T-helper 1 cell treated with Interleukin-12 subunit alpha and Interleukin-12 subunit beta and Interleukin-4 antibody, amounts not matched to agents 30 μg/mL and 1 μg/mL, for 36 hours (primary cell): ENCODE data around the gene HECW1.

Source experiments
- H3K27ac Mint-ChIP-seq: one replicate; pipeline ENCODE4 v1.8.0; 2021; ENCODE audit warnings: mild to moderate bottlenecking, mixed read lengths
- H3K27me3 Mint-ChIP-seq: one replicate; pipeline ENCODE4 v1.8.0; 2021; ENCODE audit warnings: low read depth, mixed read lengths
- H3K36me3 Mint-ChIP-seq: one replicate; pipeline ENCODE4 v1.8.0; 2021; ENCODE audit warnings: low read depth, mixed read lengths
- H3K4me1 Mint-ChIP-seq: one replicate; pipeline ENCODE4 v1.8.0; 2021; ENCODE audit warnings: low read depth, mixed read lengths
- H3K4me3 Mint-ChIP-seq: one replicate; pipeline ENCODE4 v1.8.0; 2021; ENCODE audit warnings: mild to moderate bottlenecking, moderate library complexity, mixed read lengths
- H3K9me3 Mint-ChIP-seq: one replicate; pipeline ENCODE4 v1.8.0; 2021; ENCODE audit warnings: mixed read lengths

The HECW1 gene

DNA sequence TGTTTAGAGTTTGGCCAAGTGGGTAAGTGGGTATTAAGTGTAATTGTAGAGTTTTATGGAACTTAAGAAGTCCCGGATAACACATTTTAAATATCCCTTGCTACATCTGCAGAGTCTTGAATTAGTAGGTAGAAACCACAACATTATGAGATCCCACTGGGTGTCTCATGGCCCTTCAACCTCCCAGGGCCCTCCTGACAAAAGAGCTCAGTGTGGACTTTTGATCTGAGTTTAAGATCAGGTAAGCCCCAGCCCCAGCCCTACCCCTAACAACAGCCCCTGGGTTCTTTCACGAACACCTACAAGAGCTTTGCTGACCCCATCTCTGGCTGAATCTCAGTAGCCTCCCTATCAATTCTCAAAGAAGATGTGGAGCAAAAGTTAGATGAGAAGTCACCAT, 405.0 kb downstream of the HECW1 start:
- peaks cover 12% of the 10 kb centered on the region for H3K4me1 Mint-ChIP-seq
- no peak overlapping the region for H3K27ac Mint-ChIP-seq
- H3K27me3 Mint-ChIP-seq, result peaks cover 5% of the 10 kb centered on the region
- no peaks in the 10 kb centered on the region for H3K36me3 Mint-ChIP-seq
- no peaks in the 10 kb centered on the region for H3K9me3 Mint-ChIP-seq
- H3K4me3 Mint-ChIP-seq, result no peak overlapping the region

DNA sequence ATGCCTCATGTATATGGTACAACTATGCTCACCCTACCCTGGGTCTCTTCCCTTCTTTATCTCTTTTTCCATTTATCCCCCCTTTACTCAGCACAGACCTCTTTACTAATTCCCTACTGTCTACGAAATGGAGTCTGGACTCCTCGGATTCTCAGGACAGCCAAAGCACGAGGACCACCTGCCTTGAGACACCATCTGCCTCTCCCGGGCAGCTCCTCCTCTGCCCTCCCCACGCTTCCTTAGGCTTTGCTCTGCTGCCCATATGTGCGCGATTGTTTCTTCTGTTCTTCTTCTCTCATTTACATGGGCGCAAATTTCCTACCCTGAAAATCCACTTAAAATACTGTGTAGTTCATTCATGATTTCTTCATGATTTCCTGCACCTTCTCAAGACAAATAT, 407.8 kb downstream of the HECW1 start:
- Mint-ChIP-seq H3K4me1 (peaks cover 4% of the 10 kb centered on the region), H3K4me3 (no peak overlapping the region), H3K27ac (no peak overlapping the region), H3K36me3 (no peaks in the 10 kb centered on the region), H3K27me3 (peaks cover 2% of the 10 kb centered on the region), H3K9me3 (no peaks in the 10 kb centered on the region)

DNA sequence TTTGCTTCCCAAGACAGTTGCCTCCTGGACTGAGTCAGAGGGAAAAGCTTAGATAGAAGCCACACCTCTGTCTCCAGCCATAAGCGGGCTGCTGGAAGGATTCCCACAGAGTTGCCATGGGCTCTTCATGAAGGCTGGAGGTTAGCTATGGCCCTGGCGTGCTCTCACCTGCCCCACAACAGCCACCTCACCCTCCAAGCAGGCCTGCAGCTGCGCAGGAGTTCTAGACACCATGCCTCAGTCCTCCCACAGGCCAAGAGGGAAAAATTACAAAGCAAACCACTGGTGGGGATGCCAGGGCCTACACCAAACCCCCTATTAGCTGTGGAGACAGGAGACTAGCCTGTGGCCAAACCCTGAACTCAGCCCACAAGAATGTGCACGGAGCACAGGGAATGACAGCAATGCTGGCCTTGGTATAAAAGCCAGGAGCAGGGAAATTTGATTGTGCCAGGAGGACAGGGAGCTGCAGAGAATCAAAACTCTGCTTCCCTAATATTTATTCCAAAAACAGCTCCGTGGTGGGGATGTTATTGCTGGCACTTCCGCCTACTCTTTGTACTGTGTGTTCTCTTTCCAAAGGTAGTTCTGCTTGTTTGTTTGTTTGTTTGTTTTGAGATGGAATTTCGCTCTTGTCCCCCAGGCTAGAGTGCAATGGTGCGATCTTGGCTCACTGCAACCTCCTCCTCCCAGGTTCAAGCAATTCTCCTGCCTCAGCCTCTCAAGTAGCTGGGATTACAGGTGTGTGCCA, 410.1 kb downstream of the HECW1 start:
- H3K27ac Mint-ChIP-seq, result no peak overlapping the region
- no peak overlapping the region for H3K4me3 Mint-ChIP-seq
- no peaks in the 10 kb centered on the region for H3K4me1 Mint-ChIP-seq
- H3K36me3 Mint-ChIP-seq, result no peaks in the 10 kb centered on the region
- H3K27me3 Mint-ChIP-seq, result peaks cover 7% of the 10 kb centered on the region
- no peaks in the 10 kb centered on the region for H3K9me3 Mint-ChIP-seq

- no peaks in the 10 kb centered on the region for H3K4me1 Mint-ChIP-seq
- no peaks in the 10 kb centered on the region for H3K36me3 Mint-ChIP-seq
- no peaks in the 10 kb centered on the region for H3K9me3 Mint-ChIP-seq
- H3K4me3 Mint-ChIP-seq, result no peak overlapping the region
- peaks cover 7% of the 10 kb centered on the region for H3K27me3 Mint-ChIP-seq
- no peak overlapping the region for H3K27ac Mint-ChIP-seq
Observed at GRCh38 chr7:43528576-43529354, 416.3 kb downstream of the HECW1 start.

GRCh38 chr7:43530553-43531410, 418.3 kb downstream of the HECW1 start:
- H3K4me1 Mint-ChIP-seq, result no peaks in the 10 kb centered on the region
- no peaks in the 10 kb centered on the region for H3K27me3 Mint-ChIP-seq
- H3K27ac Mint-ChIP-seq, result no peak overlapping the region
- H3K36me3 Mint-ChIP-seq, result no peaks in the 10 kb centered on the region
- no peaks in the 10 kb centered on the region for H3K9me3 Mint-ChIP-seq
- no peak overlapping the region for H3K4me3 Mint-ChIP-seq

DNA sequence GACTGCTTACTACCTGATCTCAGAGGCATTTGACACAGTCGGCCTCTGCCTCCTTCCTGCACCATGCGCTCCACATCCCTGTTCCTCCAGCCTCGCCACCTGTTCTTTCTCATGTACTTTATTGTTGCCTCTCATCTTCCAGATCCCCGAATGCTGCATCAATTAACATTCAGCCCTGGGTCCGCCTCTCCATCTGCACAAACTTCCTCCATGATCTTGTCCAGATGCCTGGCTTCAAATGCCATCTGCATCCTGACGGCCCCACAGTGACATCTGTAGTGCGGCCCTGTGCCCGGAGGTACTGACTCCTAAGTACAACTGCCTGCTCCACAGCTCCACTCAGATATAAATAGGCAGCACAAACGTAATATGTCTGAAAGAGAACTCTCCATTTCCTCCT, 419.3 kb downstream of the HECW1 start:
- no peak overlapping the region for H3K27ac Mint-ChIP-seq
- no peaks in the 10 kb centered on the region for H3K27me3 Mint-ChIP-seq
- no peak overlapping the region for H3K4me3 Mint-ChIP-seq
- no peaks in the 10 kb centered on the region for H3K9me3 Mint-ChIP-seq
- no peaks in the 10 kb centered on the region for H3K36me3 Mint-ChIP-seq
- H3K4me1 Mint-ChIP-seq, result no peaks in the 10 kb centered on the region

GRCh38 chr7:43533801-43534479, 421.5 kb downstream of the HECW1 start:
- Mint-ChIP-seq H3K27ac (no peak overlapping the region), H3K9me3 (no peaks in the 10 kb centered on the region), H3K4me1 (no peaks in the 10 kb centered on the region), H3K4me3 (no peak overlapping the region), H3K27me3 (peaks cover 4% of the 10 kb centered on the region), H3K36me3 (no peaks in the 10 kb centered on the region)

DNA sequence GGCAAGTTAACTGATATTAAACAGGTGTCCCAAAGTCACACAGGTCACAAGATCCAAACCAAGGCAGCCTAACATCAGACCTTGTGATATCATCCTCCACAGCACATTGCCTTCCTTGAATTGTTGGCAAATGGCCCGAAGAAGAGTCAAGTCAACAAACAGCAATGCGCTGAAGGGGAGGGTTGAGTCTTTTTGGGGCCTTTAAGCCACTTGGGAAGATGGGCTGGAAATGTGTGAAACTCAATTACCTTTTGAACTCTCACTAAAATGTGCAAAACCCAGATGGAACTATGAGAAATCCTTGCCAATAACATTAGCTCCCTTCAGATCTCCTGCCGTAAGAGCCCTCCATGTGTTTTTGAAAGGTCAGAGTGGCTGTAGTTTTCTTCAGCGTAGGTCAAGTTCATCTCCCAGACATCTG, 422.6 kb downstream of the HECW1 start:
- no peaks in the 10 kb centered on the region for H3K9me3 Mint-ChIP-seq
- no peak overlapping the region for H3K4me3 Mint-ChIP-seq
- no peaks in the 10 kb centered on the region for H3K4me1 Mint-ChIP-seq
- peaks cover 4% of the 10 kb centered on the region for H3K27me3 Mint-ChIP-seq
- no peaks in the 10 kb centered on the region for H3K36me3 Mint-ChIP-seq
- H3K27ac Mint-ChIP-seq, result no peak overlapping the region

DNA sequence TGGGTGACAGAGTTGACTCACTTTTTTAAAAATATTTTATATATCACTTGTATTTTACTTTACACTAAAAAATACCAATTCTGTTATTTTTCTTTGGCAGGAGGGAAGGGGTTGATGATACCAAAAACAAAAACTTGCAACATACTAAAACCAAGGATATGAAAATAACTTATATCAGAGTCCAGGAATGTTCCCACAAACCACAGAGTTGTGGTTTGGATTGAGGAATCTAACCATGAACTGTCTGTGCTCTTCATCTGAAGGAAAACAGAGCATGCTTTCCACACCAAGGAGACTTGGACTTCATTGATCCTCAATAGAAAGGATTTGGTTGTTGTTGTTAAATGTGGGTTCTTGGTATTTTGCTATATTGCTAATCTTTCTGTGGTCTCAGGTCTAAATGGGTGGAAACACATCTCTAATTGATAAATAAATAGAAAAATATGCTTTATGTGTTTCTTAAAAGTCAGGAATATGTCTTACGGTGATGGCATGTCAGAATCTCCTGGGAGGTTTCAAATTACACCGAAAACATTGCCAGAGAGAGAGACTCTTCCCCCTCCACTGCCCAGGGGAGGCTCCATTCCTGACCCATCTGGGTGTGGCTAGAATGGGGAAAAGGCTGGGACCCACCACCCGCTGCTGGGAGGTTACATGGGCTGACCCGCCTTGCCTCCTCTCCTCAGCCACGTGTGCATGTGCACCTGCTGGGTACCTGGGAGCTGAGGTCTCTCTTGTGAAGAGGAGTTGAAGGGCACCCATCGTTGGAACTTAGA, 423.6 kb downstream of the HECW1 start:
- H3K36me3 Mint-ChIP-seq, result no peaks in the 10 kb centered on the region
- H3K27ac Mint-ChIP-seq, result no peak overlapping the region
- H3K4me1 Mint-ChIP-seq, result no peaks in the 10 kb centered on the region

GRCh38 chr7:43536773-43537172, 424.3 kb downstream of the HECW1 start:
- no peaks in the 10 kb centered on the region for H3K9me3 Mint-ChIP-seq
- no peak overlapping the region for H3K27ac Mint-ChIP-seq
- no peak overlapping the region for H3K4me3 Mint-ChIP-seq
- H3K27me3 Mint-ChIP-seq, result peaks cover 7% of the 10 kb centered on the region
- H3K36me3 Mint-ChIP-seq, result no peaks in the 10 kb centered on the region
- H3K4me1 Mint-ChIP-seq, result no peaks in the 10 kb centered on the region

More for the DNA sequence above, 423.6 kb downstream of the HECW1 start:
- Mint-ChIP-seq H3K4me3 (no peak overlapping the region), H3K27me3 (peaks cover 5% of the 10 kb centered on the region), H3K9me3 (no peaks in the 10 kb centered on the region)

- Mint-ChIP-seq H3K27ac (no peak overlapping the region), H3K36me3 (no peaks in the 10 kb centered on the region), H3K4me1 (no peaks in the 10 kb centered on the region), H3K9me3 (no peaks in the 10 kb centered on the region), H3K27me3 (peaks cover 12% of the 10 kb centered on the region), H3K4me3 (no peak overlapping the region)
Observed at GRCh38 chr7:43537765-43538403, 425.4 kb downstream of the HECW1 start.

DNA sequence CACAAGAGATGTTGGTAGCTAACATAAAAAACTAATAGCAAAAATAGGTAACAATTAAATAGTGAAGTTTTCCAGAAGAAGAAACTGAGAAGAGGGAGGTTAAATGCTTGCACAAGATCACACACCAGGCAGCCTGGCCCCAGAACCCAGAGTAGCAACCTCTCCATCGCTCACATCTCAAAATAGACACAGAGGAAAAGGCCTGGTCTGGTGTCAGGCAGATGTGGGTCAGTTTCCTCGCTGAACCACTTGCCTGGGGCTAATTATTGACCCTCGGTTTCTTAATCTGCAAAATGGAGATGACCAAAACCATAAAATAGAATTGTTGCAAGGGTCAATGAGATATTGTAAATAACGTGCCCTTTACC, 425.9 kb downstream of the HECW1 start:
- Mint-ChIP-seq H3K27ac (no peak overlapping the region), H3K4me1 (no peaks in the 10 kb centered on the region), H3K27me3 (peaks cover 12% of the 10 kb centered on the region), H3K4me3 (no peak overlapping the region), H3K9me3 (no peaks in the 10 kb centered on the region), H3K36me3 (no peaks in the 10 kb centered on the region)

- H3K36me3 Mint-ChIP-seq, result no peaks in the 10 kb centered on the region
- H3K27me3 Mint-ChIP-seq, result peaks cover 22% of the 10 kb centered on the region
- H3K9me3 Mint-ChIP-seq, result no peaks in the 10 kb centered on the region
- H3K27ac Mint-ChIP-seq, result no peak overlapping the region
- no peaks in the 10 kb centered on the region for H3K4me1 Mint-ChIP-seq
- H3K4me3 Mint-ChIP-seq, result no peak overlapping the region
Observed at GRCh38 chr7:43540471-43540870, 428.0 kb downstream of the HECW1 start.
